Stomach (tissue), 9 donors: ENCODE measurements around the gene SCTR. TPM values are rescaled to one million over a fixed set of nuclear protein-coding genes. Genes with fewer than 3 reads are reported as not detected.
A peak's percentile ranks its signal among the peaks of the same experiment; 100 is the strongest.

ENCODE experiments used
- DNase-seq, 2 donors: peaks; one replicate each; pipeline versions ENCODE4 v3.0.0 to v3.0.0-alpha.2; 2013 to 2019
- H3K27ac ChIP-seq, 5 donors: fragments of 200-600 bp in 4 of 5; sonication (generic) in 4 of 5; one replicate each; pipeline ENCODE4 v1.5.1; 2013 to 2019; ENCODE audit warnings: mild to moderate bottlenecking in 1 of 5, moderate library complexity in 1 of 5
- H3K27me3 ChIP-seq, 3 donors: fragments of 200-600 bp; sonication (generic); one replicate each; pipeline ENCODE4 v1.5.1; 2017 to 2019; ENCODE audit warnings: mixed run types in 1 of 3
- H3K36me3 ChIP-seq, 4 donors: fragments of 200-600 bp; sonication (generic); 1 replicate in 3 of 4; 2 replicates in 1 of 4; pipeline ENCODE4 v1.5.1; 2016 to 2019
- H3K4me1 ChIP-seq, 4 donors: fragments of 200-600 bp; sonication (generic); one replicate each; pipeline ENCODE4 v1.5.1; 2016 to 2019
- H3K4me3 ChIP-seq, 4 donors: fragments of 200-600 bp; sonication (generic) in 3 of 4; one replicate each; pipeline ENCODE4 v1.5.1; 2016 to 2019; ENCODE audit warnings: mild to moderate bottlenecking in 1 of 4
- H3K9me3 ChIP-seq, 4 donors: fragments of 200-600 bp; sonication (generic); one replicate each; pipeline ENCODE4 v1.5.1; 2016 to 2019
- CTCF ChIP-seq, 7 experiments: fragments of 450-650 bp in 4 of 7; fragments of 200-600 bp in 3 of 7; sonication (generic) in 3 of 7; IDR thresholded peaks; one replicate each; pipeline ENCODE4 v1.5.1; 2016 to 2019; ENCODE audit warnings: antibody characterized with exemption in 7 of 7, control low read depth in 2 of 7, mild to moderate bottlenecking in 1 of 7
- EP300 ChIP-seq: sonication (generic); formaldehyde crosslinking; IDR thresholded peaks from one replicate; pipeline ENCODE4 v1.6.1; 2017; ENCODE audit warnings: antibody characterized with exemption
- POLR2A ChIP-seq, 4 donors: fragments of 450-650 bp; IDR thresholded peaks; one replicate each; pipeline ENCODE4 v1.6.1; 2016; ENCODE audit warnings: antibody characterized with exemption in 4 of 4, control low read depth in 2 of 4, mild to moderate bottlenecking in 1 of 4, moderate library complexity in 1 of 4
- POLR2AphosphoS5 ChIP-seq, 3 donors: sonication (generic); formaldehyde crosslinking; IDR thresholded peaks; one replicate each; pipeline ENCODE4 v1.6.1; 2016; ENCODE audit warnings: antibody characterized with exemption in 3 of 3
- WGBS, 5 donors: extraction: QIAGEN DNeasy Blood & Tissue Kit in 3 of 5; methylation state at CpG; one replicate each; pipeline versions ENCODE4 v1.1.5 to v1.1.7; 2013 to 2018; 5-methylcytosine and 5-hydroxymethylcytosine counted together
- intact Hi-C: fragments of 100-400 bp; cut with DNase I; formaldehyde crosslinking; loops from one replicate; pipeline ENCODE4 v1.15.1; 2023; ENCODE audit warnings: low total_unique reads
- polyA plus RNA-seq, 3 donors: library from polyadenylated mRNA; stranded (reverse); fragments of 200-250 nt; gene quantifications; one replicate each; pipeline ENCODE4 v1.2.3, GENCODE V29; 2013
- total RNA-seq, 5 donors: library from RNA; depleted of rRNA; stranded (reverse); fragments of >200 nt; gene quantifications; one replicate each; pipeline versions ENCODE4 v1.1.0 to v1.2.3, GENCODE V29; 2014 to 2016
- donor health status: healthy with polysubstance abuse.
- donor health status: Bipolar disorder and iron deficiency.
- donor health status: healthy.

The SCTR gene
- total and polyA plus RNA-seq, 8 donors, result 0.18 to 8.6 (median 4.1) TPM; not detected in 2

- H3K27me3 ChIP-seq, result peaks cover 0 to 24% (median 0%) of the 10 kb centered on the region in 3 donors
- TF ChIP-seq EP300 (no peak), POLR2AphosphoS5 (IDR thresholded peaks at IDR 0.05) (peak in 2 of 3 donors; percentile 43 to 72)
- intact Hi-C loops, result no loop called here
- DNase-seq, result peak; percentile 65 to 72
- peak overlapping the region; percentile 67 to 73 (median 68) for H3K4me3 ChIP-seq
- 3 to 7% (median 5%) methylated on average over 32 to 53 of the region's 53 CpGs for WGBS, 5 donors
- H3K27ac ChIP-seq, result peak overlapping the region; percentile 76 to 91 (median 88)
- no peaks in the 10 kb centered on the region for H3K9me3 ChIP-seq
- H3K36me3 ChIP-seq, result peaks cover 0 to 10% (median 6%) of the 10 kb centered on the region in 4 donors
- H3K4me1 ChIP-seq, result peaks cover 21 to 77% (median 63%) of the 10 kb centered on the region in 4 donors
Measured at GRCh38 chr2:119431976-119432850, 92.1 kb downstream of the SCTR start.

- WGBS, 5 donors, result 2 to 10% (median 4%) methylated on average over 29 to 72 of the region's 72 CpGs
- TF ChIP-seq POLR2A (IDR thresholded peaks at IDR 0.05) (no peak), POLR2AphosphoS5 (IDR thresholded peaks at IDR 0.05) (peak in 2 of 3 donors; percentile 6 to 64)
- Histone ChIP-seq H3K4me1 (peaks cover 30 to 85% (median 71%) of the 10 kb centered on the region in 4 donors), H3K27ac (peak within 1 kb of the TSS; percentile 76 to 91 (median 88)), H3K9me3 (no peaks in the 10 kb centered on the region), H3K4me3 (peak within 1 kb of the TSS; percentile 67 to 73 (median 68)), H3K27me3 (peaks cover 0 to 24% (median 0%) of the 10 kb centered on the region in 3 donors), H3K36me3 (peaks cover 0 to 2% (median 0%) of the 10 kb centered on the region in 4 donors)
- intact Hi-C loops, result no loop called here
- DNase-seq, result peak; percentile 86 to 95
Measured at GRCh38 chr2:119431155-119431975, 92.9 kb downstream of the SCTR start, which contains the start of gene TMEM37. TMEM37 (plus strand) TSS chr2:119431854; CDS start chr2:119431904, 50 bp downstream.

DNA sequence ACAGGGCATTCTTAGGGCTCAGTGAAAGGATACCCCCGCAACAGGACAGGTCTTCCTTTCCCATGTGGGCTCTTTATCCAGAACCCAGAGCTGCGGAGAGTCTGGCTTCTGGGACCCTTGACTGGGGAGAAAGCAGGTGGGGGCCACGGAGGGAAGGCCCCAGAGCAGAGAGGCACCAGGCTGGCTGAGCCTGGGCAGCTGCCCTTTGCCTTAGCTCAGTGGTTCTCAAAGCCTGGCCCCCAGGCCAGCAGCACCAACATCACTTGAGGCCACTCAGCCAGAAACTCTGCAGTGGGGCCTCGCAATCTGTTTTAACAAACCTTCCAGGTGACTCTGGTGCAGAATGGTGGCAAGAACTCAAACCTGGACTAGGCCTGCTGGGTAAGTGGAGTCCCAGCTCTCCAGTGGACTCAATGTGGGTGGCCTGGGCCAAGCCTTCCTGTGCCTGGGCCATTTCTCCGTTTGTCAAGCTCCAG, 94.2 kb downstream of the SCTR start:
- intact Hi-C loops, result no loop called here
- Histone ChIP-seq H3K27me3 (peaks cover 0 to 24% (median 0%) of the 10 kb centered on the region in 3 donors), H3K27ac (peak overlapping the region; percentile 11 to 91 (median 88)), H3K4me1 (peaks cover 37 to 89% (median 78%) of the 10 kb centered on the region in 4 donors), H3K4me3 (no peak overlapping the region), H3K36me3 (no peaks in the 10 kb centered on the region), H3K9me3 (no peaks in the 10 kb centered on the region)
- 87 to 92% (median 91%) methylated on average over 5 of the region's 5 CpGs for WGBS, 5 donors
- no peak for DNase-seq
- TF ChIP-seq EP300 (no peak), POLR2AphosphoS5 (IDR thresholded peaks at IDR 0.05) (no peak), POLR2A (IDR thresholded peaks at IDR 0.05) (no peak), CTCF (IDR thresholded peaks at IDR 0.05) (no peak)

DNA sequence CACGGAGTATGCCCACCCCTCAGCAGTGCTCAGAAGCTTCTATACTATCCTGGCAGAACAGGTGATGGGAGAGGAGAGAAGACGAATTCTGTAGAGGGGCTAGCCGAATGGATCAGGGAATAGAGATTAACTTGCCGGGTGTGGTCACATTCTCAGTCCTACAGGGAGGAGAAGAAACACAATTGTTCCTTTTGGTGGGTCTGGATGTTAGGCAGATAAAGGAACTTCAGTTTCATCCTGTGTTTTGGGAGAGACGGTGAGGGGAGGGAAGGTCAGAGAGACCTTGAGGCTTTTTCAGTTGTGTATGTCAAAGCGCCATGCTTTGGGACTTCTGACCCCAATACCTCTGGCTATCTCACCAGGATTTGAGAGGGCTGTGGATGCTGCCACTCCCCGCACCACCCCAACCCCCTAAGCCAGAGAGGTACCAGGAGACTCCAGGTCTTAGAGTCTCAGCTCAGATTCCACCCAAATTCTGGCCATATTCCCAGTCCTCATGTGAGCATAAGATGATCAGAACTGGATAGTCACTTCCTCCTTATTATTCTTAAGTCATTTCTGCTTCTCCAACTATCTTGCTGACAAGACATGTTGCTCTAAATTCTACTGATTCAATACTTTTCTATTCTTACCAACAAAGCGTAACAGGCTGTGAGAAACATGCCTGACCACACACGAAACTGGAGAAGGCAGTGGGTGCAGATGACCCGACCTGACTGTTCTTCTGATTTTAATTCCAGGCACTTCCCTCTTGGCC, 94.9 kb downstream of the SCTR start:
- H3K9me3 ChIP-seq, result no peaks in the 10 kb centered on the region
- WGBS, 5 donors, result 66 to 81% (median 71%) methylated on average over 10 of the region's 10 CpGs
- intact Hi-C loops, result no loop called here
- no peak overlapping the region for H3K4me3 ChIP-seq
- peaks cover 37 to 83% (median 74%) of the 10 kb centered on the region in 4 donors for H3K4me1 ChIP-seq
- H3K36me3 ChIP-seq, result no peaks in the 10 kb centered on the region
- TF ChIP-seq POLR2A (IDR thresholded peaks at IDR 0.05) (no peak), EP300 (no peak), CTCF (IDR thresholded peaks at IDR 0.05) (no peak), POLR2AphosphoS5 (IDR thresholded peaks at IDR 0.05) (no peak)
- H3K27me3 ChIP-seq, result peaks cover 0 to 24% (median 0%) of the 10 kb centered on the region in 3 donors
- DNase-seq, result no peak
- peak overlapping the region; percentile 11 to 91 (median 88) for H3K27ac ChIP-seq
